HG03520 (cell line): ENCODE measurements around the gene TFF2.

Experiments
- ATAC-seq: cut with Tn5 transposase; IDR thresholded peaks from one replicate; pipeline ENCODE4 v1.9.1; 2021; ENCODE audit warnings: mild to moderate bottlenecking, moderate library complexity; ENCODE audit not compliant: unreplicated experiment

TFF2 gene, protein sequence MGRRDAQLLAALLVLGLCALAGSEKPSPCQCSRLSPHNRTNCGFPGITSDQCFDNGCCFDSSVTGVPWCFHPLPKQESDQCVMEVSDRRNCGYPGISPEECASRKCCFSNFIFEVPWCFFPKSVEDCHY

DNA sequence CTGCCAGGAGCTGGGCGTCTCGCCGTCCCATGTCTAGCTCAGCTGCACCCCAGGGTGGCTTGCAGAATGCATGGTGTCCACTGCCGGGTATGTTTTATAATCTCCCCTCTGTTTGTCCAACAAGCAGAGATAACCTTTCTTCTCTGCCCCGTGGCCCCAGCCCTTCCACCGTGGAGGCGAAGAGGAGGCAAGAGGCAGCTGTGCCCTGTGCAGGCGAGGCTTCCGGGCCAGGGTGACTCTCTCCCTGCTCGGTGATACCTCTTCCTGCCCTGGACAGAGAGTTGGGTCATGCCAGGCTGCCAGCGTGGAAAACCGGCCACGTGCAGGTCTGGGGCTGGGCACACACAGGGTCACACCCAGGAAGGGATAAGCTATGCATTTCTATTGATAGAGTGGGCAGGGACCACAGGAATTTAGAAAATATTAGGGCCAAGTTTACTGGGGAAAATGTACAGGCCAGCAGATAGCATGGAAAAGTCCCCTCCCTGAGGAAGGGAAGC is at the start of gene TFF2:
TFF2 (minus strand) TSS at position 68 of the 500 bp plus-strand sequence; CDS start at position 31, 37 bp downstream.
- ATAC-seq: no peak

DNA sequence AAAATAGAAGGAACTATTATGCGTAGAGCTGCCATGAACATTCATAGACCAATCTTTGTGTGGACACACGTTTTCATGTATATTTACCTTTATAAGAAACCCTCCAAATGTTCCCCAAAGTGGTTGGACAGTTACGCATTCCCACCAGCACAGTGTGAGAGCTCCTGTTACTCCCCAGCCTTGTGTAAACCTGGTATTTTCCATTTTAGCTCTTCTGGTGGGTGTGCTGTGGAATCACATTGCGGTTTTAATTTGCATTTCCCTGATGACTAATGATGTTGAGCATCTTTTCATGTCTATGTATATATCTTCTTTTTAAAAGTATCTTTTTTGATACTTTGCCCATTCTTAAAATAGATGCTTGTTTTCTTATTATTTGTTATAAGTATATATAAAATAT is 49.7 kb upstream of the TFF2 start:
- ATAC-seq: no peak

DNA sequence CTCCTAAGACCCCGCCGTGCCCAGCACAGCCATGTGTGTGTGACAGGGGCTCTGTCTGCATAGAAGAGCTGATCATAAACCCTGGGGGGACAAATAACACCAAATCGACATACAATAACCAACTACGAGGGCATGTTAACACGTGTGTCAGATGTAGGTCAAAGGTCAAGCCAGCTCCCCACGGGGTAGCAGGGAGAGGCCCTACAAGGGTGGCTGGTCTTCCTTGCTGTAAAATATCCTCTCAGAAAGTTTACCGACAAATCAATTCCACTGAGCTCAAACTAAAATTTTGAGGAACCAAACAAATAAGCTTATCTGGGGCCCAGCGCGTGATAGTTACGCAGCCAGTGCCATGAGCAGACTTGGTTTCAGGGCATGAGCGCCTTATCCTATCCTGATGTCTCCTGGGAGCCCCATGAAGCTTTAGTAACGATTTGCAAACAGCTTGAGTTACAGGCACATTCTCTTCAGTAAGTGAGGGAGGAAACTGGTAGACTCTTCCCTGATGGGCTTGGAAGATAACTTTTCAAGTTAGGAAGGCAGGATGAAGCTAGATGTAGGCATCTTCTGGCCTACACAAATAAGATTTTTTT is 47.7 kb upstream of the TFF2 start:
- no peak for ATAC-seq

DNA sequence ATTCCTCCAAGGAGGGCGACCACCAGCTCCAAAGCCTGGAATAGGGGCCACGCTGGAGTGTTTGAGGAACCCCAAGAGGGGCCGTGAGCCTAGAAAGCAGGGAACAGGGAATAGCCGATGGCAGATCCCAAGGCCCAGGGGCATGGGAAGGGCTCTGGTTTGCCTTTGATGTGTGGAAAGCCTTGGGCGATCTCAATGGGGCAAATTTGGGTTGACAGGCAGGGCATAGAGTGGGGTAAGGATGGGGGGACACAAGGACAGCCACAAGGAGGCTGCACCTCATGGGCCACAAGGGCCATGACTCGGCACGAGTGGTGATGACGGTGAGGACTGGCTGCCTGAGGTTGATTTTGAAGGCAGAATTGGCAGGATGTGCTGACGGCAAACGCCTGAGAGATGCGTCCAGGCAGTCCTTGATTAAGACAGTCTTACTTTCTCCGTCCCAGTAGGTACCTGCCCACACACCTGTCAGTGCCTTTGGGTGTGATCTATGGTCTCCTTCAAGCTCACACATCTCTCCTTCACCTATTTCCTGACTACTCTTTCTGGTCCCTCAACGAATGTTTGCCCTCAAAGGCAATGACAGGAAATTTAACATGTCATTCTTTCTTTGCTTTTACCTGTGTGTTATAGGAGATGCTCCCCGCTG is 47.1 kb upstream of the TFF2 start:
- ATAC-seq: no peak

DNA sequence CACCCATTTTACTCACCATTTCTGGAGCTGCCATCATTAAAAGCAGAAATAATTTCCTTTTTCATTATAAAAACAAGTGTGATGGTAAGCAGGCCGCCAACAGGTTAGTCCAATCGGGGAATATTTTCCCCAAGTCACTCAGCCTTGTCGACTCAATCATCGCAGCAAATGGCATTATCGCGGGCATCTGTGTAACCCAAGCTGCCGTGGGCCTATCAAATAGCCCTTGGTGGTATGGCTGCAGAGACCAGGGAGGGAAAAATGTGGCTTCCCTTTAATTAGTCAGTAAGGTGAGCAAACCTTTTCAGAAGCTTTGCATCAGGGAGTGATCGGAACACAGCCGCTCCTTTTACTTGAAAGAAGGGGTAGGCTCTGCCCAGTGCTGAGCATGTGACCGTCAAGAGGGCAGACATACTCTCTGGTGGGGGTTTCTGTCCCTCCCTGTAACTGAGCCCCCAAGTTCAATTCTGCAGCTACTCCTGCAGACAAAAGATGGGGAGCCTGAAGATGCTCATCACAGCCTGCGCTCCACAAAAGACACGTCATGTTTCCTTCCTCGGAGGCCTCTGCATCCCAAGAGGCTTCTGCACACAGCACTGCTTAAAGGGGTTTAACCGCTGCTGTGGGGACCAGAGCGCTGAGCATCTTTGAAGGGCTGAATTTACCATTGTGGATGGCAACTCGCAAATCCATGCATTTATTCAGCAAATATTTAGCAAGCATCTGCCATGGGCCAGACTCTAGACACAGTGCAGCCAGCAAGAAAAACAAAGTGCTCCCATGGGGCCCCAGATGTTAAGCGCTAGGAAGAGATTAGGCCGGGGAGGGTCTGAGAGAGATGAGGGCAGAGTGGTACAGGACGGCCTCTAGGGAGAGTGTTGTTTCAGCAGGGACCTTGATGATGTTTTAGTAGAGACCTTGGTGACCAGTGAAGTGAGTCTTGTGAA is 46.3 kb upstream of the TFF2 start:
- no peak for ATAC-seq

DNA sequence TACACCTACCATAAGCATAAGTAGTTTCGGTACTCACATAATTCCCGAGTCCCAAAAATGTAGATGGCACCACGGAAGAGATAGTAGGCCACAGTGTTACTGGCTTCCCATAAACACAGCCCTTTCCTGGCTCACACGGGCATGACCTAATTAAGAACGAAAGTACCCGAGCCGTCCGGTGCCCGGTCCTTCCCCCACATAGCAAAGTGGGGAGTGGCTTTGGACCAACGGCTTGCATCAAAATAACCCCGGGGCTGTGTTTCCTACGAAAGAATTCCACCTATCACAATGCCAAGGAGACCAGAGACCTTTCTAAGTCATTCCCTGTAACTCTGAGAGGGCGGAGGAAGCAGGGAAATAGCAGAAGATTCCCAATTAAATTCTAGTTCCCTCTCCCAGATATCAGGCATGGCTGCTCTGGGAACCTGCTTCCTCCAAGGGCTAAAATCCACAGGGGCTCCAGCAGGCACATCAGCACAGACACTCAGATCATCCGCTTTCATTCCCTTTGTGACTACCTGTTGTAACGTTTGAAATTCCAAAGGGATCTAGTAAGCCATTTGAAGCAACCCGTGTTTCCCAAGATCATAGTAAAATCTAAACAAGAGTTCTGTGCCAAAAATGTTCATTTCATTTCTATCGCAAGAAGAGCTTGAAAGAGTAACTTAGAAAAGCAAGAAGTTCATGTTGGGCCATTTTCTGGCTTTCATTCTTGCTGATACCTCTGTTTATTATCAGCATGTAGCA is 45.3 kb upstream of the TFF2 start, which contains the start of gene TMPRSS3:
TMPRSS3 (minus strand) TSS at position 148 of the 747 bp plus-strand sequence. CDS start 635 bp downstream, outside the sequence.
- no peak for ATAC-seq

DNA sequence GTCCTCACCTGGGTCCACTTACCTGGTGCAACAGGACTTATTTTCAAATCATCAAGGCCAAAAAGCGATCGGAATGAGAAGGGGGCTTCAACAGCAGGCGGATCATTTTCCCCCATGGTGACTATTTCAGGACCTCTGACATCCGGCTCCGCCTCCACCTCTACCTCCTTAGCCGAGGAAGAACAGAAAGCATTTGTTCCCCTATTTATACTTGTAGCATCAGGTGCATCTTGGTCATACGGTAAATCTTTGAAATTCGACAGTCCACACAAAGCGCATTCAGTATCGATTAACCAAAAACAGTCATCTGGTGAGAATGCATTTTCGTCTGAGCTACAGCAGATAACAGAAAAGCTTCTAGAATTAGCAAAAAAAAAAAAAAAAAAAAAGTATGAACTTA is 44.5 kb upstream of the TFF2 start:
- ATAC-seq: no peak

DNA sequence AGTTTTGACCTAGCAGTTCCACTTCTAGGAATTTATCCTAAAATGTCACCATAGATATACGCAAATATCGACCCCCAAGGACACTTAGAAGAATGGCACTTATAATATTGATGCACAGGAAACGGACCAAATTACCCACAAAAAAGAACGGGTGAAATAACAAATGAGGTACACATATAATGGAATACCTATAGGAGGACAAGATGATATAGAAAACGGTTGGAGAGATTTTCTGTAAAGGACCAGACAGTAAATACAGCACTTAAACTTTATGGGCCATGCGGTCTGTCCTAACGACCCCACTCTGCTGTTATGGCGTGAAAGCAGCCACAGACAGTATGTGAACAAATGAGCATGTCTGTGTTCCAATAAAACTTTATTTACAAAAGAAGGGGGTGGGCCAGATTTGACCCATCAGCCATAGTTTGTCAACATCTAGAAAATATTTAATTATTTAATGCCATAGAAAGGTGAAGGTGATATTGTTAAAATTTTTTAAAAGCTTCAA is 42.7 kb upstream of the TFF2 start:
- ATAC-seq: no peak

DNA sequence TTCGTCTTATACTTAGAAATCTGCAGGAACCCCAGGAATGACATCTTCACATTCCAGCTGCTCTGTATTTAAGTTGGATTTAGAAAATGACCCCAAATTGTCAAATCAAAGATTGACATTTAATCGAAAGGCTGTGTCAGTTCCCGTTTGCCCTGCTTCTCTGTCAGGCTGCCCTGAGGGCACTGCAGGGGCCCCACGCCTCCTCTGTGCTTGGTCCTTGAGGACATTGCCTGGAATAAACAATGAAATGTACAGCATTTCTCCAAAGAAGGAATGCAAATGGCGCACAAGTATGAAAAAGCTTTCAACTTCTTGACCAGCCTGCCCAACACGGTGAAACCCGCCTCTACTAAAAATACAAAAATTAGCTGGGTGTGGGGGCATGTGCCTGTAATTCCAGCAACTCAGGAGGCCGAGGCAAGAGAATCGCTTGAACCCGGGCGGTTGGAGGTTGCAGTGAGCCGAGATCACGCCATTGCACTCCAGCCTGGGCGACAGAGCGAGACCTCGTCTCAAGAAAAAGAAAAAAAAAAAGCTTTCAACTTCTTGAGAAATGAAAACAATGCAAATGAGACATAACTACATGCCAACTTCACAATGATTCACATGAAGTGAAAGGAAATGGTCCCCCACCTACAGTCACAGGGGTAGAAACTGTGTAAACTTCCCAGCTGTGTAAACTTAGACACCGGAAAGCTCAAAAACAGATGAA is 42.1 kb upstream of the TFF2 start:
- peak; percentile 53 for ATAC-seq

DNA sequence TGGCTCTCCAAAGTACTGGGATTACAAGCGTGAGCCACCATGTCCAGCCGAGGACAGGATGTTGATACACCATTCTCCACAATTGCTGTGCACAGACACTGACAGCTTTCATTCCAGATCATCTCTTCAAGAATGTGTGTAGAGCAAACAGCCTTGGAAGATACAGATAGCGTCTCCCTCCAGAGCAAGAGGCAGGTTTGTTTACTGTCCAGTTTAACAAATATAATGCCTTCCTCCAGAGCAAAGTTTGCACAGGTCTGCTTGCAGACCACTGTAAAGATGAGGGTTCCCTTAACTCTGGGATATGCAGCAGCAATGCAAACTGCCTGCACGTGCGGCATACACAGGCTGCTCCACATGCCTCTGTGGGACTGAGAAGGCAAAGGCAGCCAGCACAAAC is 40.5 kb upstream of the TFF2 start:
- no peak for ATAC-seq

DNA sequence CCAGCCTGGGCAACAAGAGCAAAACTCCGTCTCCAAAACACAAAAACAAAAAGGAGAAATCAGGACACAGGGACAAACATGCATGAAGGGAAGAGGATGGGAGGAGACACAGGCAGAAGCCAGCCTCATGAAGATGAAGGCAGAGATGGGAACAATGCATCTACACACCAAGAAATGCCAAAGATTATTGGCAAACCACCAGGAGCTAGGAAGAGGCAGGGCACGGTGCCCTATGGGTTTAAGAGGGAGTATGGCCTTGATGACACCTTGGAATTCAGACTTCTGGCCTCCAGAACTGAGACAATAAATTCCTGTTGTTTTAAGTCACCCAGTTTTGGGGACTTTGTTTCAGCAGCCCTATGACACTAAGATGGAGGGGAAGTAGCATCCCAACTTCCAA is 39.9 kb upstream of the TFF2 start:
- no peak for ATAC-seq

DNA sequence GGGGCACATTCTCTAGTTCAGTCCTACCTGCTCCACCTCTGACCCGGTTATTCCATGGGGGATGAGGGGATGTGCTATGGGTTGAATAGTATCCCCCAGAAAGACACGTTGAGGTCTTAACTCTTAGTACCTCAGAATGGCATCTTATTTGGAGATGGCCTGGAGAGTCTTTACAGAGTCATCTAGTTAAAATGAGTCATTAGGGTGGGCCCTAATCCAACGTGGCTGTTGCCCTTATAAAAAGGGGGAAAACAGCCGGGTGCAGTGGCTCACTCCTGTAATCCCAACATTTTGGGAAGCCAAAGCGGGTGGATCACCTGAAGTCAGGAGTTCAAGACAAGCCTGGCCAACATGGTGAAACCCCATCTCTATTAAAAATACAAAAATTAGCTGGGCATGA is 39.4 kb upstream of the TFF2 start:
- ATAC-seq: no peak

DNA sequence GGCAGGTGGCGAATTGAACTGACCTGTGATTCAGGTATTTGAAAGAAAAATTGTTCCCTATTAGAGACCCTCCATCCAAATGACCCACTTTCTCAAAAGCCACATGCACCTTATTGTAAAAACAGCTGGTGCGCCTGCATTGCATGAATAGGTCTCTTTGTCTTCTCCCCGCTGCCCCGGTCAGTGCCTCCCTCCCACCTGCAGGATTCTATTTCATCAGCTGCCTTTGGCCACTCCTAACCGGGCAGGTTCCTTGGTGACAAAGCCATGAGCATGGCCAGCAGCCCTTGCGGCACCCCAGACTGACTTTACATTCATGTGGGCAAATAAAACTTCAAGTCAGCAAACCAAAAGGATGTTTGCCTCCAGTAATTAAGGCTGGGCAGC is 38.6 kb upstream of the TFF2 start:
- no peak for ATAC-seq

DNA sequence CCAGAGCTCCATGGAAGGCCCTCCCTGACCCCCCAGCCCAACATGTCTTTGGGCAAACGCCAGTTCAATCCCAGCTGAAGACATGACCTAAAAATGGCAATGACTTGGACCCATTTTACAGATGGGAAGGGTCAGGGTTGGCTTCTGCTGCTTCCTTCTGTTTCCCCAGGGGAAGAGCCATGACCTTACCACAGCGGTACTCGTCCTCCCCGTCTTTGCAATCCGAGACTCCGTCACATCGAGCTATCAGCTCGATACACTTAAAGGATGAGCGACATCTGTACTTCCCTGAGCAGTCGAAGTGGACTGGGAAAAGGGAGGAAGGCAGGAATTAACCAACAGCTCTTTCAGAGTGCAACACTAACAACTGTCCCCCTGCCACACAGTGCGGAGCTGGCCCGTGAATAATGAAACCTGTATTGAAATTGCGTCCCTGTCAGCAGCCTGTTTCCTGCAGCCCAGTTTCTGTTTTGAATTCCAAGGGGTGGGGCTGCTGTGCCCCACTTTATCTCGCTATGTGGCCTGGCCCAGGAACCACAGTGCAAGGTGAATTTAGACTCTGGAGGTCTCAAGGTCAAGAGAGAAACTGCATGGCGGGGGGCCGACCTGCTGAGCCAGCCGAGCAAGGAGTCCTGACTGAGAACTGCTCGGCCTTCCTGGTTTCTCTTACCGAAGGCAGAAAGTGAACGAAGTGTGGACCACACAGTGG is 38.1 kb upstream of the TFF2 start:
- no peak for ATAC-seq

DNA sequence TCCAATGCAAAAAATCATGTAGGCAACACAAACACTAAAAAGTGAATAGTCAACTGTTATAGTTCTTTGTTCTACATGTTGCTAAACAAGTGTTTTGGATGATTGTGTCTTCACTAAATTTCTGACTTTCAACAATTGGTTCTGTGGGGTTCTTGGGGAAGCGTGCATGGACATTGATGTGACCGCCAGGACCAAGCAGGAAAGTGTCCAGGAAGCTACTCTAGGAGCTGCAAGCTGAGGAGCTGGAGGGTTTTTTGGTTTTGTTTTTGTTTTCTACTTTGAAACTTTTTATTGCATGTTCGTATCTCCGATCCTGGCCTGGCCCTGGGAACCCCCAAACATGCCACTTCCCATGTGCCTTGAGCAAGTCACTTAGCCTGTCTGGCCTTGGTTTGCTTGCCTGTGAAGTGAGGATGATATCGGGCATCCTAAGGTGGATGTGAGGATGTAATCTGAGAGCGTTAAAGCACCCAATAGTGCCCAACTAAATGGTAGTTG is 37.1 kb upstream of the TFF2 start:
- ATAC-seq: no peak

DNA sequence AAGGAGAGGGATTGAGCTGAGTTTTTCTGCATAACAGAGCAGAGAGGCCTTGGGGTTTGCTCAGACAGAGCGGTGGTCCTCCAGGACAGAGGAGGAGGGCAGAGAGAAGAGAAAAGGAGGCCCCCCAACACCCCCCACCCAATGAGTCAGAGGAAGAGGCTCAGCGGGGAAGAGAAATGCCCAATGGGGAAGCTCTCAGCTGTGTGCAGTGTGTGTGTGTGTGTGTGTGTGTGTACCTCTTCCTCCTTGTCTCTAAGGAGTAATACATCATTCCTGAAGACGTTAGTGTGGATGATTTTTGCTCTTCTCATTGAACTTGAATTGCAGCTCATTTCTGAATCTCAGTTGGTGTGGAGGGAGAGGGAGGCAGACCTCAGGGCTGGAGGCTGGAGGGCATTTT is 36.4 kb upstream of the TFF2 start:
- no peak for ATAC-seq

DNA sequence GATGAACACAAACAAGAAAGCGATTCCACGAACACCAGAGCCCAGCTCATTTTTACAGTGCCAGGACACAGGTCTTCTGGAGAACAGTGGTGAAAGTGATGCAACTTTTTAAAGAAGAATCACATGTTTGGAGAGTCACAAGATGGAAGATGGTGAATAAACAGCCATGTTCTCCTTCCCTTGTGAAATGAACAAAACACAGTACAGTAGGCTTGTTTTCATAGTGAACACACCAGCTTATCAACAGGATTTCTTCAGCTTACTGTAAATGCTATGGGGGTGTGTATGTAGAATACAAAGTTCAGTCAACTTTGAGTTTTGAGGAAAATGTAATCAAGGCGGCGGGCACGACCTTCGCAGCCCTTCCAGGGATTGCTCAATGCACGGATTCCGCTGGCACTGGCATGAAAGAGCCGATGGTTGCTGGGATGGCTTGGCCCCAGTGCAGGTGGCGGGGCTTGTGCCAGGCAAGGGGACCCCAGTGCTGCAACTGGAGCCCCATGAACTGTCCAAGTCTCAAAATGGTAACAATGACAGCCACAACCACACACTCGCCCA is 35.3 kb upstream of the TFF2 start:
- no peak for ATAC-seq

DNA sequence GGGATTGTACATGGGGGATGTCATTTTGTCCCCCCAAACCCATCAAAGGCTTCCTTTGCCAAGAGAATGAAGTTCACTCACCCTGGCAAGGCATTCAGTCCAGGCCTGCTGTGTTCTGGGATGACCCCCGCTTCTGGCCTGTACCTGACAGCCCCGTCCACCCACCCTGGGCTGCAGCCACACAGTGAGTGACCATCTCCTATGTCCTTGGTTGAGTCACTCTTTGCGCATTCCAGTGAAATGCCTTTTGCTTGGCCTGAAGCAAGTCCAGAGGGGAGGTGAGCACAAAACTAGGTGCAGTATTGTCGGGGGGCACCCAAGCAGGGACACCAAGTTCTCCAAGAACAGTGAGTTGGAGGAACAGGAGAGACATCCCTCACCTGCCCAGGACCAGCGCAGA is 34.8 kb upstream of the TFF2 start:
- no peak for ATAC-seq

DNA sequence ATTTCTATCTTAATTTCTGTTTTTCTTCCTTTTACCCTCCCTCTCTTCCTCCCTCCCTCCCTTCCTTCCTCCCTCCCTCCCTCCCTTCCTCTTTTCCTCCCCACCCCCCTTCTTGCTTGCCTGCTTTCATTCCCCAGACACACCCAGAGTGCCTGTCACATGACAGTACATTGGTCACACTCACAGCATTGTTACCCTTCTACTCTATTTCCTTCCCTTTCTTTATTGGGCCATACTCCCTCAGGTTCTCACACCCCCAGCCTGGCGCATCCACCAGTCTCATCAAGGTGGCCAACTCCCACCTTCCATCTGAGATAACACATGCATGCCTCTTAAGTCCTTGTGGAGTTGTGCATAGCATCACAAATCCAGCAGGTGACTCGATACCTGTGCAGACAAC is 34.2 kb upstream of the TFF2 start:
- no peak for ATAC-seq
